ENCODE data around the gene HIRA. TPM values are rescaled to one million over a fixed set of nuclear protein-coding genes. Genes with fewer than 3 reads are reported as not detected.

HIRA gene
- total RNA-seq, 1 donor from 2014 or later: 38.2 TPM

DNA sequence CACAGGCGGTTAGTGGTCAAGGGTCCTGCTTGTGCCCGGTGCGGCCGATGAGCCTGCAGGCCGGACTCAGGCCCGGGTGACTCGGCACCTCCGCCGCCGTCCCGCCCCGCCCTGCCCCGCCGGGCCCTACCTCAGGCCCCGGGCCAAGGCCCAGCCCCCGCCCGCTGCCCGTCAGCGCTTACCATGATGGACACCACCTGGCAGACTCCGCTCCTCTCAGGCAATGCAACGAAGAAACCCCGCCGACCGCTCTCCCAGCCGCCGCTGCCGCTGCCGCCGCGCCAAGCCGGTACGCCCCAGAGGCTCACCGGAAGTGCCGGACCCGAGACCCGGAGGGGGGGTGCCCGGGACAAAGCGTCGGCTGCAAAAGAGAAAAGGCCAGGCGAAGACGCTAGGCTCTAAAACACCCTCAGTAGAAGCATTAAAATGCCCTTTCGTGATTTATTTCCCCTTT lies 47.4 kb upstream of the HIRA start, which contains the start of gene UFD1:
UFD1 (minus strand) TSS at position 293 of the 454 bp plus-strand sequence; CDS start at position 185, 108 bp downstream.
- peaks cover 28% of the 10 kb centered on the region for H3K4me1 Mint-ChIP-seq
- peak; percentile 69 to 84 for DNase-seq (ENCODE audit: low spot score in 2 of 2, unreplicated experiment in 2 of 2)
- no peaks in the 10 kb centered on the region for H3K27me3 Mint-ChIP-seq (ENCODE audit: low read depth)
- H3K36me3 Mint-ChIP-seq: peaks cover 2% of the 10 kb centered on the region
- peak within 1 kb of the TSS; percentile 97 for H3K4me3 Mint-ChIP-seq
- TF ChIP-seq, protein P1, sequence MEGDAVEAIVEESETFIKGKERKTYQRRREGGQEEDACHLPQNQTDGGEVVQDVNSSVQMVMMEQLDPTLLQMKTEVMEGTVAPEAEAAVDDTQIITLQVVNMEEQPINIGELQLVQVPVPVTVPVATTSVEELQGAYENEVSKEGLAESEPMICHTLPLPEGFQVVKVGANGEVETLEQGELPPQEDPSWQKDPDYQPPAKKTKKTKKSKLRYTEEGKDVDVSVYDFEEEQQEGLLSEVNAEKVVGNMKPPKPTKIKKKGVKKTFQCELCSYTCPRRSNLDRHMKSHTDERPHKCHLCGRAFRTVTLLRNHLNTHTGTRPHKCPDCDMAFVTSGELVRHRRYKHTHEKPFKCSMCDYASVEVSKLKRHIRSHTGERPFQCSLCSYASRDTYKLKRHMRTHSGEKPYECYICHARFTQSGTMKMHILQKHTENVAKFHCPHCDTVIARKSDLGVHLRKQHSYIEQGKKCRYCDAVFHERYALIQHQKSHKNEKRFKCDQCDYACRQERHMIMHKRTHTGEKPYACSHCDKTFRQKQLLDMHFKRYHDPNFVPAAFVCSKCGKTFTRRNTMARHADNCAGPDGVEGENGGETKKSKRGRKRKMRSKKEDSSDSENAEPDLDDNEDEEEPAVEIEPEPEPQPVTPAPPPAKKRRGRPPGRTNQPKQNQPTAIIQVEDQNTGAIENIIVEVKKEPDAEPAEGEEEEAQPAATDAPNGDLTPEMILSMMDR (IDR thresholded peaks at IDR 0.05; ENCODE audit: unreplicated experiment): no peak
- H3K9me3 Mint-ChIP-seq: no peaks in the 10 kb centered on the region
- H3K27ac Mint-ChIP-seq: peak within 1 kb of the TSS; percentile 99

DNA sequence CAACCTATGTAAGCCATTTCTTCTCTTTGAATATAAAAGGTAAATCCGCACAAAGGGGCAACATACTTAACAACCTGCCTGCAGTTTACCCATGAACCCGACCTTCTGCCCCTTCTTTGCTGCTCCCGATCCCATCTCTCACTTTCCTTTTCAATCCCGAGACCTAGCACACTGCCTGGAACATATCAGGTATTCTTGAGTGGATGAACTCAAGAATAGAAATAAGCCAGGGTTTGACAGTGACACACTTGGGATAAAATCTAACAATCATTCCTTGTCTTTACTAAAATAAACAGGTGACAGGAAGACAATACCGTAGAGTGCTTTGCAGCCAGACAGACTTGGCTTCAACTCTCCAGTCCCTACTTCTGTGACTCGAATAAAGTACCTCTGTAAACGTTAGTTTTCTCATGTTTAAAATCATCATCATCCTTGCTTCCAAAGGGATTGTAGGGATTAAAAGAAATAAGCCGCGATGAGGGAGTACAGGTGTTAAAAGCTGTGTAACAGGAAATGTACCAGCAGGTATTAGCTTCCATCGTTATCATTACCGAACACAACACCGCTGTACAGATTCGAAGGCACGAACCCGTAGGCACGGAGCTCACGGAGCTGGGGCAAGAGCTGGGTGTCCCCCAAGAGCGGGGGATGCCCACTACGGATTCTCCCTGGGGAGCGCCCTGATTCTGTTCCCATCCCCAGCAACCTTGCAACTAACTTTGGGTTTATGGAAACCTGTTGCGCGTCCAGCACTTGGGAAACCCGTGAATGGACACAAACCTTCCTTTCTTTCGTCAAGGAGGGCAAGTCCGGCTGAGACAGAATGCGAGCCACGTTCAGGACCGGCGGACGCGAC lies 46.7 kb upstream of the HIRA start:
- no peak for DNase-seq (ENCODE audit: low spot score in 2 of 2, unreplicated experiment in 2 of 2)
- Mint-ChIP-seq H3K4me3 (peak overlapping the region; percentile 97), H3K27me3 (ENCODE audit: low read depth) (no peaks in the 10 kb centered on the region), H3K4me1 (peaks cover 28% of the 10 kb centered on the region), H3K27ac (peak overlapping the region; percentile 55), H3K9me3 (no peaks in the 10 kb centered on the region), H3K36me3 (peaks cover 4% of the 10 kb centered on the region)
- TF ChIP-seq, protein P1 (IDR thresholded peaks at IDR 0.05; ENCODE audit: unreplicated experiment): no peak

DNA sequence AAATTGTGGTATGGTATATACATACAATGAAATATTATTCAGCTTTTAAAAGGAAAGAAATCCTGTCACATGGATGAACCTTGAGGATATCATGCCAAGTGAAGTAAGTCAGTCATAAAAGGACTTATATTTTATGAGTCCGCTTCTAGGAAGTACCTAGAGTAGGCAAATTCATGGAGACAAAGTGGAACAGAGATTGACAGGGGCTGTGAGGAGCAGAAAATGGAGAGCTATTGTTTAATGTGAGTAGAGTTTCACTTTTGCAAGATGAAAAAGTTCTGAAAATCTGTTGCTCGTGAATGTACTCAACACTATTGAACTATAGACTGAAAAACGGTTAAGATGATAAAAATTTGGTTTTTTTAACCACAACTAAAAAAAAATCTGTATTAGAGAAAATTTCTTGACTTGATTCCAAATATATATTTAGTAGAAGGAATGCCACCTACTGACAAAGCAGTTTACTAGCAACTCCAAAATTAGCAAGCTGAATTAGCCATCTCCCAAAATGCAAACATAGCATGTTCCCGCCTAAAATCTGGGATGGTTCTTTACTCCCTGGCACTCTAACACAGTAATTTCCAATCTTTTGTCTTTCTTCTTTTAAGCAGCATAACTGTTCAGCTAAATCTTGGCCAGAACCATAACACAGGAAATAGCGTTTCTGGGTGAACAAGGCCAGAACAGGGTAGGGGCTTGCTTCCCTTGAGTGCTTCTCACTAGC lies 46.0 kb upstream of the HIRA start:
- Mint-ChIP-seq H3K4me3 (peak overlapping the region; percentile 97), H3K27me3 (ENCODE audit: low read depth) (no peaks in the 10 kb centered on the region), H3K4me1 (peaks cover 28% of the 10 kb centered on the region), H3K36me3 (peaks cover 6% of the 10 kb centered on the region), H3K9me3 (no peaks in the 10 kb centered on the region), H3K27ac (peak overlapping the region; percentile 55)
- TF ChIP-seq, protein P1 (IDR thresholded peaks at IDR 0.05; ENCODE audit: unreplicated experiment): no peak
- no peak for DNase-seq (ENCODE audit: low spot score in 2 of 2, unreplicated experiment in 2 of 2)

DNA sequence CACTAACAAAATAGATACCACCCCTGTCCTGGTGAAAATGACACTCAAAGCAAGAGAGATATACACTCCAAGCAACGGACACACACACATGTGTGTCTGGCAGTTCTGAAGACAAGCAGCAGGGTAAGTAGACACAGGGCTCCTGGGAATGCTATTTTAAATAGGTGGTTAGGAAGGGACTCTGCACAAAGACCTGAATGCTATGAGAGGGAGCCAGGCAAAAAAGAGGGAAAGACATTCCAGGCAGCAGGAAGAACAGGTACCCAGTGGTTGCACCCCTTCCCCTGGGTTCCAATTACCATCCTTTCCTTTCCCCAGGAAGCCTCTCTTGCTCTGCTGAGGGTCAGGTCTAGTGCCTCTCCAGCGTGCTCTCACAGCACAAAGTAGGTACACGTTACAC lies 44.5 kb upstream of the HIRA start:
- no peak for DNase-seq (ENCODE audit: low spot score in 2 of 2, unreplicated experiment in 2 of 2)
- H3K4me1 Mint-ChIP-seq: peaks cover 28% of the 10 kb centered on the region
- TF ChIP-seq, protein P1 (IDR thresholded peaks at IDR 0.05; ENCODE audit: unreplicated experiment): no peak
- no peaks in the 10 kb centered on the region for H3K27me3 Mint-ChIP-seq (ENCODE audit: low read depth)
- no peak overlapping the region for H3K4me3 Mint-ChIP-seq
- no peaks in the 10 kb centered on the region for H3K9me3 Mint-ChIP-seq
- no peak overlapping the region for H3K27ac Mint-ChIP-seq
- peaks cover 13% of the 10 kb centered on the region for H3K36me3 Mint-ChIP-seq

DNA sequence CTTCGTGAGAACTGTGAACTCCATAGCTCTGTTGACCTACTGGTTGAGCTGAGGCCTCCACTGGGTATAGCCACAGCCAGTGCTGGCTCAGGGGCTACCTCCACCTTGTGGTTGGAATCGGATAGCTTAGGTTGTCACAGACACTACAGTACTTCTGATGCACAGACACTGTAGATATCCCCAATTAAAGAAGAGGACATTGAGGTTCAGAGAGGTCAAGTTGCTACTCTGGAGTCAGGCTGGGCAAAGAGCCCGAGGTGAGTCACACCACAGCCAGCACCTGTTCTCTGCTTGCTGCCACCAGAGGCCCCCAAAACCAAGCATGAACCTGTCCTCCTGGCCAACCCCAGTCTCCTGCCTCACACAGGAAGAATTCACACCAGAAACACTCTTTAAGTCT lies 42.0 kb upstream of the HIRA start:
- H3K4me1 Mint-ChIP-seq: peaks cover 15% of the 10 kb centered on the region
- H3K4me3 Mint-ChIP-seq: no peak overlapping the region
- peaks cover 25% of the 10 kb centered on the region for H3K36me3 Mint-ChIP-seq
- TF ChIP-seq, protein P1 (IDR thresholded peaks at IDR 0.05; ENCODE audit: unreplicated experiment): no peak
- DNase-seq (ENCODE audit: low spot score in 2 of 2, unreplicated experiment in 2 of 2): no peak
- no peaks in the 10 kb centered on the region for H3K9me3 Mint-ChIP-seq
- no peaks in the 10 kb centered on the region for H3K27me3 Mint-ChIP-seq (ENCODE audit: low read depth)
- no peak overlapping the region for H3K27ac Mint-ChIP-seq
